GM19467 (cell line): ENCODE results near the gene EGFL7.

Source experiments
- ATAC-seq: cut with Tn5 transposase; IDR thresholded peaks from one replicate; pipeline ENCODE4 v1.9.1; 2021; ENCODE audit warnings: mild to moderate bottlenecking, moderate library complexity; ENCODE audit not compliant: unreplicated experiment

EGFL7 gene

DNA sequence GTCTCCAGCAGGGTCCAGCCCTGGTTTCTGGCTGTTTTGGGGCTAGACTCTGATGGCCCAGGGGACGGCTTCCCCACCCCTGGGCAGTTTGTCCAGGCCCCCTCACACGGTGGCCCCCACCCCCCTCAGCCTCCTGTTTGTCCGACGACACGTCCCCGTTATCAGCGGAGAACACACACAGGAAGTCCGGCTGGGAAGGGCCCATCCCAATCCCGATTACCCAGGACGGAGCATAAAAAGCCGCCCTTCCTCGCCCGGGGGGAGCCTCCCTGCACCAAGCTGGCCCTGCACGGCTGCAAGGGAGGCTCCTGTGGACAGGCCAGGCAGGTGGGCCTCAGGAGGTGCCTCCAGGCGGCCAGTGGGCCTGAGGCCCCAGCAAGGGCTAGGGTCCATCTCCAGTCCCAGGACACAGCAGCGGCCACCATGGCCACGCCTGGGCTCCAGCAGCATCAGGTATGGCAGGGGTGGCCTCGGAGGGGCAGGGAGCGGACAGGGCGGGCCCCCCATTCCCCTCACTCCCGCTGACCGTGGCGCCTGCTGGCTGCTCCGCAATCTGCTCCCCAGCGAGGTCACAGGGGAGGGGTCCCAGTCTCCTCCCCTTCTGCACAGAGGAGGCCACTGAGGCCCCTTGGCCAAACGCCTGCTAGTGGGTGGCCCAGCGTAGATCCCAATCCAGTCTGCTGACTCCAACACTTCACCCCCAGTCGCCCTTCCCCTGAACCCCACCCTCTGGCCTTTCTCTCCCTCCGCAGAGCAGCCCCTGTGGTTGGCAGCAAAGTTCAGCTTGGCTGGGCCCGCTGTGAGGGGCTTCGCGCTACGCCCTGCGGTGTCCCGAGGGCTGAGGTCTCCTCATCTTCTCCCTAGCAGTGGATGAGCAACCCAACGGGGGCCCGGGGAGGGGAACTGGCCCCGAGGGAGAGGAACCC lies at the start of gene EGFL7:
Gene EGFL7 (plus strand): TSS at position 261 of the 926 bp plus-strand sequence. CDS start 5,367 bp downstream, outside the sequence.
- ATAC-seq: no peak

DNA sequence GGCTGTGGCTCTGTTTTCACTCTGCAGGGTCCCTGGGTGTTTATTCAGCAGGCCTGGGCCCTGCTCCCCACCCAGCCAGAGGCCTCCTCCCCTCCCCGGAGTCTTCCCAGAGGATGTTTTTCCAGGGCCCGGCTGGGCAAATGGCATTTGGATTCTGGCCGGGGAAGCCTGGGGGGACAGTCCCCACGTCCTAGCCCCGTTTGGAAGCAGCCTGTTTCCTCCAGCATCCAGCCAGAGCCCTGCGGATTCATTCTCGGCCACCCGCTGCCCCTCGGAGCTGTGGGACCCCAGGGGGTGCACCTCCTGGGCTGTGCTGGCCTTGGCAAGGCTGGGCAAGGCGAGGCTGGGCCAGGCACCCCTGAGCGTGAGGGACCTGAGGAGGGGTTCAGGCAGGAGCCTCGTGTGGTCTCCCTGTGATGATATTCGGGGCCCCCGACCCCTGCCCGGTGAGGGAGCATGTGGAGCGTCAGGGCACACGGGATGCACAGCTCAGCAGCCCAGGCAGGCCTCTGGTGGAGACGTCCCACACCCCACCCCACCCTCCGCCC lies 48.8 kb upstream of the EGFL7 start:
- no peak for ATAC-seq

DNA sequence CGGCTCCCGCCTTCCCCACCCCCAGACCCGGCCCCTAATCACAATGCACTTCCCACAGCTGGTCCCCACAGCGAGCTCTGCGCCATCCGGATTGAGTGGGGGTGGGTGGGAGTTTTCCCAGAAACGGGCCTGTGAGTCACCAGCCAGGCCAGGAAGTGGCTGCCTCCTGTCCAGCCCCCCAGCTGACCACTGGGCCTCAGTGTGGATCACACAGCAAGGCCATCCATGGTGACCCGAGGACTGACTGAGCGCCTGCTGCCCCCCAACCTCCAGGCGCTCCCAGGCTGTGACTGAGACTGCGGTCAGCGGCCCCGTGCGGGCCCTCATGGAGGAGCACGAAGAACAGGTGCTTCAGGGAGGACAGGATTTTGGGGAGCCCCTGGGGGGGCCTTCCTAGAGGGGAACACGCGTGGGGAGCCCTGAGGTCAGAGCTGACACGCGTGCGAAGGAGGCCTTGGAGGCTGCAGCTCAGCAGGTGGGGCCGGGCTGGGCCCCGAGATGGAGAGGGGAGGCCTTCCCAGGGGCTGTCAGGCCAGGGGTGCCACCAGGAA lies 48.3 kb upstream of the EGFL7 start:
- no peak for ATAC-seq

DNA sequence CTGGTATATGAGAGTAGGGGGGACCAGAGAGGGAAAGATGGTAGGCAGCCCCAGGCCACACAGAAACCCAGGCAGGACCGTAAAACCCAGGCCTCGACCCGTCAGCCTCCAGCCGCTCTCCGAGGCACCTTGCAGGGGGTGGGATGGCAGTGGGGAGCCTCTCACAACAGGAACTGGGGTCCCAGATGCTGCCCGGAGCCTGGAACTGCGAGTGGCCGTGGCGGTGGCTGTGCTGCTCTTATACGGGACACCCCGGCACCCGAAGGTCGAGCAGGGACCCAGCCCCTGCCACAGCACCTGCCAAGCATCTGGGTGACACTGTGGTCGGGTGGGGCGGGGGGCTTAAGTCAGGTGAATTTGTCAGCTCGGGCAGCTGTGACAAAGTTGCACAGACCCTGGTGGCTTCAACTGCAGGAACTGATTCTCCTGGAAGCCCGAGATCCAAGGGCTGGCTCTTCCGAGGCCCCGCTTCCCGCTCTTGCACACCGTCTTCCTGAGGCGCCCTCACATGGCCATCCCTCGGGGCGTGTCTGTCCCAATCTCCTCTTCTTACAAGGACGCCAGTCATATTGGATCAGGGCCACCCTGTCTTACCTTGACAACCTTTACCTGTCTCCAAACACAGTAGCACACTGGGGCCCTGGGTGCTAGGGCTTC lies 47.6 kb upstream of the EGFL7 start:
- no peak for ATAC-seq

DNA sequence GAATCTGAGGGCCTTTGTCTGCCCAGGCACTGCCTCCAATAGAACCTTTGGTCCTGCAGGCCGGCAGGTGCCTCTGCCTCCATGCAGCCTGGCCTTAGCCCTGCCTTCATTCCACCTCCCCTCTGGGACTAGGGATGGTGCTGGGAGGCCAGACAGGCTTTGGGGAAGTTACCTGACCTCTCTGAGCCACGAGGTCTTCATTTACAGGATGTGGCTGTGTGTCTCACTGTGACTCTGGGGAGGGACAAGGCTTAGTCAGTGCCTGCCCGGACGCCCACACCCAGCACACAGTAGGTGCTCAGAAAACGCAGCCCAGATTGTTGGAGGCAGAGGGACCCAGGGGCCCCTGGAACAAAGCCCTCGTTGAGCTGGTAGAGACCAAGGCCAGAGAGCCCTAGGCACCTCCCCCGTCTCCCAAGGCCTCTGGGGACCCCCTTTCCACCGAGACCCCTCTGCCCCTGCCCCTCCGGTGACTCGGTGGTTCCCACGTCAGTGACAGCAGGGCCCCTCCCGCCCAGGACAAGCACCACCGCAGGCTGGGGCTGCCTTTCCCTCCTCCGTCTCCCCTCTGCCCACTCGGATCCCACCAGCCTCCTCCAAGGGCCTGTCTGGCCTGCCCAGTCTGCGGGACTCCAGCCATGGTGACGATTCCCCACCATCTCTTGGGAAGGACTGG lies 46.9 kb upstream of the EGFL7 start:
- ATAC-seq: no peak

DNA sequence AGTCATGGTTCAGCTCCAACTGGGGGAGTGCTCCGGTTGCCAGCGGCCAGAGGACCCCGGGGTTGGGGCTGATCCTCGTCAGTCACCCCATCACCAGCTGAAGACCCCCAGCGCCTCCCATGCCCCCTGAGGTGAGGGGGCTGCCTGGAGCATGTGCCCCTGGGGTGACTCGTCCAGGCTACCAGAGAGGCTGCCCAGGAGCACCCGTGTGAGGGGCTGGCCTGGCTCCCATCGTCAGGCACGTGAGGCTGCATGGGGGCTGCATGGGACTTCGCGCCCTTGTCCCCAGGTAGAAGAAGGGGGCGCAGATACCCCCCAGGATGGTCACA lies 46.4 kb upstream of the EGFL7 start:
- ATAC-seq: no peak

DNA sequence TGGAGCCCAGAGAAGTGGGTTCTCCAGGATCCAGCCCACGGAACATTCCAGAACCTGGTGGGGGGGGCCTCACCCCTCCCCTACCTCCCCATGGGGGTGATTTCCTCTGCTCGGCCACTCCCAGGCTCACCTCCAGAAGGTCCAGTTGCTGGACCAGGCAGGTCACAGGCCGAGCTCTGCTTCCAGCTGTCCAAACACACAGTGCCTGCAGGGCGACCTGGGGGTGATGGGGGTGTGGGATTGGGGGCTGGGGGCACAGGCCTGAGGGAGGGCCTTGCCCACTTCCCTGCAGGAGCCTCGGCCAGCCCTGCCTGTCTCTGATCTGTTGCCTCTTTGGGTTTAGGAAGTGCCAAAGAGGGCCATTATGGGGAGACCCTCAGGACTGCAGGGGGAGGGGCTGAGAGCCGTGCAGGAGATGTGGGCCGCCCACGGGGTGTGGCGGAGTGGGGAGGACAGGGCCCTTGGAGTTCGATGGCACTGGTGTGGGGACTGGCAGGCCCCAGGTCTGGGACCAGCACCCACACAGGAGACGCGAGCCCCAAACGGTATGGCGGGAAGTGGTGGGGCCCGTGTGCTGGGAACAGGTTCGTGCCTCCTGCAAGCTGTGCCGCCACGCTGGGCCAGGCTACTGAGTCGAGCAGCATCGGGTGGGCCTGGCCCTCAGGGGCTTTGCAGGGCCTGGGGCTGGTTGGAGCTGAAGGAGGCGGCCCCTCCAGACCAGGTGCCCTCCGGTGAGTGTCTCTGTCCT lies 45.6 kb upstream of the EGFL7 start:
- no peak for ATAC-seq

DNA sequence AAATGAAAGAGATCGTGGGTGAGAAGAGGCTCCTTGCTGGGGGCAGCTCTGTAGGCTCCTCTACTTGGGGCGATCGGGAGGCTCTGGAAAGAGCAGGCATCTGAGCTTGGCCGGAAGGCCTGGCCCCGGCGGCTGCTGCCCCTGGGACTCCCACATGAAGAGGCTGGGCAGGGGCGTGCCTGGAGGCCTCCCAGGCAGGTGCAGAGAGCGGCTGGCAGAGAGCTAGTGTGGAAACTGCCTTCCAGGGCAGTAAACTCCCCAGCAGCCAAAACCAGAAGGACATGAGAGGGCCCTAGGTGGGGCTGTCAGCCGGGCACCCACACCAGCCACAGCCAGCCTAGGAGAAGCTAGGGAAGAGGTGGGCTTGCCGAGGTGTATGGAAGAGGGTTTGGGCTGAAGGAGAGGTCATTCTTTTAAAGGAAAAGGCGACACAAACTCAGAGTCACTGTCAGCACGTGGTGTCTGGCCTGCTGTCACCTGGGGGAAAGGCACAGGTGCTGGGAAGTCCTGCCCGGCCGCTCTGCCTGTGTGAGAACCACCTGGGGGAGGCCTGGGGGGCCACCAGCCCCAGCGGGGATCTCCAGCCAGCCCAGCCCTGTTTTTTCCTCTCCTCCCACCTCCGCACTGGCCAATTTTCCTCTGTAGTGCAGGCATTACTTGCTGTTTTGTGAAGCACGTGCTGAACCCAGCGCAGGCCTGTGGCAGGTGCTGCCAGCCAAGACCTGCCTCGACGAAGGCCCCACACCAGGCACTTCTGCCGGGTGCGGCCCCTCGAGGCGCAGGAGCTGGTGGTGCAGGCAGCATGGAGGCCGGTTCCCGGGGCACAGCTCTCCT lies 44.8 kb upstream of the EGFL7 start:
- ATAC-seq: no peak

DNA sequence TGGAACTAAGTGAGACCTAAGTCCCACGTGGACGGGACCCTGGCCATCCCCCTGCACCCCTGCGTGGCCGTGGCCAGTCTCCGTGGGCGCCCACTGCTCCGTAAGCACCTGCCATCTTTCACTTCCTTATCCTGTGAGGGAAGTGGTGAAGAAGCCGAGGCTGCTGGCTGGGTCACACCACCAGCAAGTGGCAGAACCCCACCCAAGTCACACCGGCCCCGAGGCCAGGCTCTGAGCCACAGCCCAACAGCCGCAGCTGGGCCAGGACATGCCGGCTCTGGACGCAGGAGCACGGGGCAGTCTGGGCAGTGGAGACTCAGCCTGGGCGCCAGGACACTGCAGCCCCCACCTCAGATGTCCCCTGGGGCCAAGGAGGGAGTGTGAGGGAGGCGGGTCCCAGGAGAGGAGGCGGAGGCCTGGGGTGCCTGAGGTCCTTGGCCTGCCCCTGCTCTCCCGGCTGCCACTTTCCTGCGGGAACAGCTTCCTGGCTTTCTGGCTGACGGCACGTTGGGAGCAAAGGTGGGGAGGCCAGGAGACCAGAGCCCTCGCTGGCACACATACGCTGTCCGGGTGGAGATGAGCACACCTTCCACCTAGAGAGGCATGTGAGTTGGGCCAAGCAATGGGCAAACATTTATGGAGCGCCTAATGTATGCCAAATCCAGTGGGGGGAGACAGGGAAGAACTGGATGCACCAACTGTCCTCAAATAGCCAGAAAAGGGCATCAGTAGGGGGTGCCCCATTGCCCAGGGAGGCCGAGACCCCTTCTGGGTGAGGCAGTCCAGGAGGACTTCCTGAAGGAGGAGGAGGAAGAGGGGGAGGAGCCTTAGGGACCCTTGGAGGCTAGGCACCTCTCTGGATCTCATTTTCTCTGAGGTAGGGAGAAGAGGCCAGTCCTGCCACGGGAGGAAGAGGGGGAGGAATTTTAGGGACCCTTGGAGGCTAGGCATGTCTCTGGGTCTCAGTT lies 43.9 kb upstream of the EGFL7 start:
- no peak for ATAC-seq

DNA sequence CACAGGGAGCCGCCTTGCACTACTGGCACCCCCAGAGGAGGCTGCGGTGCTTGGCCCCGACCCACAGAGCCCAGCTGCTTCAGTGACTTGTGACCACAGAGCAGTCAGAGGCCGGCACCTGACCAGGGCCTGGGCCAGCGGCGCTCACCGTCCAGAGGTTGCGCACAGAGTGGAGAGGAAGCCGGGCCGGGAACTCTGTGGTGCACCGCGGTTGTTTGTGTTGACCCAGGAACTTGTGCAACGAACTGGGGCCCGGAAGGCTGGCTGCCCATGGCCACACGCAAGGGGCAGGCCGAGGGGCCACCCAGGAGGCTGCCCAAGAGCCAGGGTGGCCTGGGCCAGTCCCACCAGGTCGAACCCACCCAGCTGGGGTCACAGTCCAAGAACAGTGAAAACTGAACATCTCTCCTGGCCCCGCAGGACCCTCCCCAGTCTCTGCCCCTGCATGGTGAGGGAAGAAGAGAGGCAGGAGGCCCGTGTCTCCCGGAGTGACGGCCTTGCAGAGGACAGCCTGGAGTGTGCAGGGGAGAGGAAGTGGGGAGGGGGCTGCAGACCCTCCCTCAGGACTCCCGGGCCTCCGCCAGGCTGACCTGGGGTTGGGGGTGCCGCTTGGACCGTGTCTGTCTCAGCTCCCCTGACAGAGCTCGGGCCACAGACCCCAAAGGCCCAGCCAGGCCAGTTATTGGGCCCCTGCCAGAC lies 42.8 kb upstream of the EGFL7 start:
- no peak for ATAC-seq

DNA sequence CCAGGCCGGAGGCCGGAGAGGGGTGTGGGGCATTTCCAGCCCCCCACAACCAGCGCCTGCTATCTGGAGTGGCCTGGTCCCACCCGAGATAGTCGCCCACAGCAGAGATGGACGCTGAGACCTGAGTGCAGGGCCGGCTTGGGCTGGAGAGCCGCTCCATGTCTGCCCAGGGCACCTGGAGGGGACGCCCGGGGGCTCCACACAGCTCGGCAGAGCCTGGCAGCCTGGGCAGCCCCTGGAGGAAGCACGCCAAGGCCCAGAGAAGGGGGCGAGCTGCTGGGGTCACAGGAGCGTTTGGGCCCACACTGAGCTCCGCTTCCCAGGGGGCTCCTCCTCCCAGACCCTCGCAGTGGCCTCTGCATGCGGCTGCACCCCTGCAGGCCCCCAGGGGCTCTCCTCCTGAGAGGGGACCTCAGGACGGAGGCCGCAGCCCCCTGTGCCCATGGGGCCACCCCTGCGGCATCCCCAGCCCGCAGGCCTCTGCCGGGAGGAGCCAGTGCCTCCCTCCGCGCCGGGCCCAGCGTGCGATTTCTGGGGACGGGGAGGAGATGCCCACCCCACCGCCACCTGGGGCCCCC lies 42.2 kb upstream of the EGFL7 start:
- no peak for ATAC-seq

DNA sequence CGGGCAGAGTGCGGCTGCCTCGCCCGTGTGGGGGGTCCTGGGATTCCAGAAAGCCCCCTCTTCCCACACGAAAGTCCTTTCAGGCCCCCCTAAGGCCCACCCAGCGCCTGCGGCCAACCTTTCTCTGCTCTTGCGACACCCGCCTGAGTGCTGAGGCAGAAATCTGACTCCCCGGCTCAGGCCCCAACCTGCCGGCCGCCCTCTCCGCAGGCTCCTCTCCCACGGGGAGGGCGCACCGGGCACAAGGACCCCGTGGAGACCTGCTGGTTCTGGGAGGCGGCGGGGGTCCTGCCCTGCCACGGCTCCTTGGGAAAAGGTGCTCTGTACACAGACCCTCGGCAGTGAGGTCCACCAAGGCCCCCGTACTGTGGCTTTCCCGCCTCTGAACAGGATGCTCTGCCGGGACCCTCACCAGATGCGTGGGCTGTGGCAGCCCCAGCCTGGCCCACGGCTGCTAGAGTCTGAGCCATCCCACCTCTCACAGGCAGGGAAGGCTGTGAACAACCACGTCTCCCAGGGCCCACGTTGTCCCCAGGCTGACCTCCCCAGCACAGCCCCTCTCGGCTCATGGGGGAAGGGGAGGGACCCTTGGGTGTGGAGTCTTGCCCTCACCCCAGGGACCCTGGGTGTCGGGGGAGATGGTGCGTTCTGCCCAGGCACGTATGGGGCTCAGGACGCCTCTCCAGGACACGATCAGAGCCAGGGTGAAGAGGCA lies 41.5 kb upstream of the EGFL7 start:
- no peak for ATAC-seq

DNA sequence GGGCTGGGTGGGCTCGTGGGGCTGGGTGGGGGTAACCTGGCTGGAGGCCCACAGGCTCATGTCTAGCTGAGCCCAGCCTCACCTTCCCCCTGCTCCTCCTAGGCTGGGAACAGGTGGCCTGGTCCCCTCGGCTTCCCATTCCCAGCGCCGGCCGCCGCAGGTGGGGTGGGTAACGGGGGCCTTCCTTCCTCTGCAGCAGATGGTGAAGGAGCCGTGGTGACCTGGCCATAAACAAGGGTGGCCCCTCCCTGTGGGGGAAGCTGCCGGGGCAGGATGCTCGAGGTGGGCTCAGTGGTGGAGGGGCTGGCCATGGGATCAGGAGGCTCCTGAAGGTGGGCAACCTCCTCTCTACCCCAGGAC lies 41.0 kb upstream of the EGFL7 start:
- ATAC-seq: no peak

DNA sequence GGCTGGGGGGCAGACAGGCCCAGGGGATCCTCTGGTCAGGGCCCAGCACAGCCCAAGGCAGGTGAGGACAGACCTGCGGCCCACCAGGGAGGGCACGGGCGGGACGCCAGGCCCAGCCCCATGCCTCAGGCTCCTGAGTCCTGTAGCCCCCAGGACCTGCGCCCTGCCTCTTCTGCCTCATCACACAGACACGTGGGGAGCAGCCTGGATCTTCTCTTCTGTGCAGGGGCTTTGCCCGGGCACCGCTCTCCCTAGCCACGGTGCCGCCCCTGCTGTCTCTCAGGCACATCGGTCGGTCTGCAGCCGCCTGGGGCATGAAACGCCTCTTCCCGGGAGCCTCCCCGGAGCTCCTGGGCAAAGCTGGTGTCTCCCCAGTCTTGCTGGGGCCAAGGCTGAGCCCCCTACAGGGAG lies 40.2 kb upstream of the EGFL7 start:
- no peak for ATAC-seq

DNA sequence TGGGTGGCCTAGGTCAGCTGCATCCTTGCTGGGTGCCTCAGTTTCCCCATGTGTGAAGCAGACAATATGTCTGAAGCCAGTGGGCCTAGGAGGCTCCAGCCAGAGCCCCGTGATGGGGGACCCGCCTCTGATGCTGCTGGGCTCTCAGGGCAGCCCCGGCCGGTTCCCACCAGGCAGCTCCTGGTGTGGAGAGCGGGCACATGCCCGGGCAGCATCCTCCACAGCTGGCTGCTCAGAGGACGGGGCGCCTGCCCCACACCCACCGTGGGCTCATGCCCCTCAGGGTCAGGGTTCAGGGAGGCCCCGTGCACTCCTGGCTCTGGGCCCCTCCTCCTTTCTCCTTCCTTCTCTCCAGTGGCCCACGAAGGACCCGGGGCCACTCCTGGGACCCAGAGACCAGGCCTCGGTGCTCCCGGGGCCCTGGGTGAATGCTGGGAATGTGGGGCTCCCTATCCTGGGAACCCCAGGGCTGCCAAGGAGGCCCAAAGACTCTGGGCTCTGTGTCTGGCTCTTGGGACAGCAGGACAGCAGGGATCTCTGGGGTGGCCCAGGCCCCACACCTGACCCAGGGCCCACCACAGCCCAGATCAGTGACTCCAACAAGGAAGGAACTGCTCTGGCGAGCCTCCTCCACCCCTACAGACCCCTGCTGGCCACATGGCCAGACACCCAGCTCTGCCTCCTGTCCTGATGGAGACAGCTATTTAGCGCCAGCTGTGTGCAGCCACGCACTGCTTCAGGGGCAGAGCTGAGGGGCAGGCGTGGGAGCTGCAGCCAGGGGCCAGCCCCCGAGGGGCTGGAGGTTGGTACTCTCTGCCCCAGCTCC lies 39.5 kb upstream of the EGFL7 start:
- no peak for ATAC-seq

DNA sequence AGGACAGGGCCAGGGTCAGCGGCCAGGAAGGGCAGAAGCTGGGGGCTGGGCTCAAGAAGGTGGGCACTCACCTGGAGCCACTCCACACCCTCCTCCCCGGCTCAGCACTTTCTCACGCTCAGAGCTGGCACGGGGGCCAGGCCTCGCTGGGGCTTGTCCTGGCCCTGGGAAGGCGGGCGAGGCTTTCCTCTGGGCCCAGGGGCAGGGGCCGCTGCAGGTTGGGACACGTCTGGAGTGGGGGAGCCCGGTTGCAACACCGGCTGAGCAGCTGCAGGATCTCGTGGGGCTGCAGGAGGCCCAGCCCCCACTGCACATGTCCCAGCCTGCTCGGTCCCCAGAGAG lies 38.9 kb upstream of the EGFL7 start:
- no peak for ATAC-seq
